ENCODE measurements around the gene TNFRSF1B. TPM values are rescaled to one million over a fixed set of nuclear protein-coding genes. Genes with fewer than 3 reads are reported as not detected.

Gene TNFRSF1B
- total RNA-seq, 4 donors from 2014 or later = 8.8 to 53.4 (median 24.2) TPM

DNA sequence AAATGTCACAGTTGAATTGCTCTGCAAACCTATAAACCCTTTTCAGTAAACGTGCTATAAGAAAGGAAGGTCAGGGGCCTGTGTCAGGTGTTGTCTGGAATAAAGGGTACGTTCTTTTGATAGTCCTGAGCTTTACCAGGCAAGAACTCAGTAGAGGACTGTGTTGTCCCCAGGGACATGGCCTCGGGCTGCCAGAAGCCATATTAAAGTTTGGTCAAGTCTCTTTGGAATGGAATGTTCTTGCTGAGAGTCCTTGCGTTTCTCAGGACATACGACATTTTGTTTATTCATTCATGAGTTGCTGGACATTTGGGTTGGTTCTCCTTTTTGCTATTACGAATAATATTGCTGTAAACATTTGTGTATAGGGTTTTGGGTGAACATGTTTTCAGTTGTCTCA, 79.8 kb downstream of the TNFRSF1B start:
- no peak overlapping the region for H3K27ac ChIP-seq
- no peaks in the 10 kb centered on the region for H3K27me3 ChIP-seq
- no peak for TF ChIP-seq POLR2A (IDR thresholded peaks at IDR 0.05)
- TF ChIP-seq, protein P1, sequence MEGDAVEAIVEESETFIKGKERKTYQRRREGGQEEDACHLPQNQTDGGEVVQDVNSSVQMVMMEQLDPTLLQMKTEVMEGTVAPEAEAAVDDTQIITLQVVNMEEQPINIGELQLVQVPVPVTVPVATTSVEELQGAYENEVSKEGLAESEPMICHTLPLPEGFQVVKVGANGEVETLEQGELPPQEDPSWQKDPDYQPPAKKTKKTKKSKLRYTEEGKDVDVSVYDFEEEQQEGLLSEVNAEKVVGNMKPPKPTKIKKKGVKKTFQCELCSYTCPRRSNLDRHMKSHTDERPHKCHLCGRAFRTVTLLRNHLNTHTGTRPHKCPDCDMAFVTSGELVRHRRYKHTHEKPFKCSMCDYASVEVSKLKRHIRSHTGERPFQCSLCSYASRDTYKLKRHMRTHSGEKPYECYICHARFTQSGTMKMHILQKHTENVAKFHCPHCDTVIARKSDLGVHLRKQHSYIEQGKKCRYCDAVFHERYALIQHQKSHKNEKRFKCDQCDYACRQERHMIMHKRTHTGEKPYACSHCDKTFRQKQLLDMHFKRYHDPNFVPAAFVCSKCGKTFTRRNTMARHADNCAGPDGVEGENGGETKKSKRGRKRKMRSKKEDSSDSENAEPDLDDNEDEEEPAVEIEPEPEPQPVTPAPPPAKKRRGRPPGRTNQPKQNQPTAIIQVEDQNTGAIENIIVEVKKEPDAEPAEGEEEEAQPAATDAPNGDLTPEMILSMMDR (IDR thresholded peaks at IDR 0.05) = no peak
- peak in 1 of 2 donors; percentile 28 for DNase-seq
- H3K4me1 ChIP-seq = no peaks in the 10 kb centered on the region
- H3K36me3 ChIP-seq = no peaks in the 10 kb centered on the region
- H3K4me3 ChIP-seq = no peak overlapping the region
- intact Hi-C loops (cut with DNase I; ENCODE audit: low total_unique reads) = no loop called here
- no peaks in the 10 kb centered on the region for H3K9me3 ChIP-seq

DNA sequence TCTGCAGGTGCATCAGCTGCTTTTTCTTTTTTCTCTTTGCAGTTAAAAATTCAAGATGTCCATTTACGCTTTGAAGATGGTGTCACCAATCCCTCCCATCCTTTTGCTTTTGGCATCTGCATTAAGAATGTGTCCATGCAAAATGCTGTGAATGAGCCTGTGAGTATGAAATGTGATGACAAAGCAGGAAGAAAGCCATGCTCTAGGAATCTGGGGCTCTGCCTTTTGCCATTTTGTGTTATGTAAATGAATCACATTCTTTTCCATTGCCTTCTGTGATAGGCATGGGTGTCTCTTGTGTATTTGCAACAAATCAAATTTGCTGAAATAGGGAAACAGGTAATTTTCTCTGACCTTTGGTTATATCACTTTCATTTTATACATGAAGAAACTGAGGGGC, 82.4 kb downstream of the TNFRSF1B start:
- intact Hi-C loops (cut with DNase I; ENCODE audit: low total_unique reads) = no loop called here
- DNase-seq = no peak
- no peak for TF ChIP-seq POLR2A (IDR thresholded peaks at IDR 0.05)
- TF ChIP-seq, protein P1 (IDR thresholded peaks at IDR 0.05) = no peak
- Histone ChIP-seq H3K4me3 (no peak overlapping the region), H3K4me1 (no peaks in the 10 kb centered on the region), H3K27me3 (no peaks in the 10 kb centered on the region), H3K27ac (no peak overlapping the region), H3K36me3 (no peaks in the 10 kb centered on the region), H3K9me3 (no peaks in the 10 kb centered on the region)

DNA sequence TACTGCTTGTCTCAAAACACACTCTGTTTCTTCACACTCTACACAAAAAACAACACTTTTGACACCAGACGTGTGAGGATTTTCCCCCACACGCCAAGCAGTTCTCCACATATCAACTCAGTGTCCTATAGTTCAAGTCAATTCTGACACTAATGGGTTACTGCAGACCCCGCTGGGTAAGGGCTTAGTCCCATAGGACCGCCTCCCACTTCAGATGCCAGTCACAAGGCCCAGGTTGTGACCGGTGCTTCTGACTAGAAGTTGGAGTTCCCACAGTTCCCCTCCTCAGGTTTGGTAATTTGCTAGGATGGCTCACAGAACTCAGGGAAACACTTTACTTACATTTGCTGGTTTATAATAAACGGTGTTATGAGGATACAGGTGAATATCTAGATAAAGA, 83.0 kb downstream of the TNFRSF1B start:
- TF ChIP-seq, protein P1 (IDR thresholded peaks at IDR 0.05) = no peak
- TF ChIP-seq POLR2A (IDR thresholded peaks at IDR 0.05) = no peak
- H3K36me3 ChIP-seq = no peaks in the 10 kb centered on the region
- H3K4me3 ChIP-seq = no peak overlapping the region
- H3K27me3 ChIP-seq = no peaks in the 10 kb centered on the region
- no peaks in the 10 kb centered on the region for H3K9me3 ChIP-seq
- H3K4me1 ChIP-seq = no peaks in the 10 kb centered on the region
- DNase-seq = no peak
- intact Hi-C loops (cut with DNase I; ENCODE audit: low total_unique reads) = no loop called here
- H3K27ac ChIP-seq = no peak overlapping the region

DNA sequence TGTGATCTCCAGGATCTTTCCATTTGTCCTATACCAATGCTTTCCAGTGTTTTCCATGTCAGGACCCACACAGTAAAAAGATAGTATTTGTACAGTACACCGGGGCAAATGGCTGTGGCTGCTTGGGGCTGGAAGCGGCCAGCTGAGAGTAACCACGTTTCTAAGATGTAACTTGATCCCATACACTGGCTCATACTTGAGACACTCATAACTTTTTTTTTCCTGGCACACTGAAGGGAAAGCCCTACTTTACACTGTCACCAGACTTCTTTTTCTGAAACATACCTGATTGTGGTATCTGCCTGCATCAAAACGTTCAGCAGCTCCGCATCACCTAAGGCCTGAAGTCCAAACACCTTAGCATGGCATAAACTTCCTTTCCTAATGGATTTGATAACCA, 84.7 kb downstream of the TNFRSF1B start:
- H3K36me3 ChIP-seq = no peaks in the 10 kb centered on the region

DNA sequence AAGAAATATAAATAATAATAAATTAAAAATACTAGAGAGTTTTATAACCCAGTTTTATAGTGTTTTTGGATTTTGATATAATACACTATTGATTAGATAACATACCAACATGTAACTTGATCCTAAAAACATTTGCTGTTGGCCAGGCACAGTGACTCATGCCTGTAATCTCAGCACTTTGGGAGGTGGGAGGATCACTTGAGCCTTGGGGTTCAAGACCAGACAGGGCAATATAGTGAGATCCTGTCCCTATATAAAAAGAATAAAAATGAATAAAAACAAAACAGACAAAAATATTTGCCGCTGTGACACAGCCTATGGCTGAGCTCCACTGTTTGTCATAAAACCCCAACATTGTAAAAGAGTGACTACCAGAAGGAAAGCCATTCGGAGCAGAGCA, 89.1 kb downstream of the TNFRSF1B start:
- intact Hi-C loops (cut with DNase I; ENCODE audit: low total_unique reads) = no loop called here
- peak in 1 of 2 donors; percentile 26 for DNase-seq
- Histone ChIP-seq H3K27ac (peak overlapping the region in 1 of 2 donors; percentile 8), H3K27me3 (no peaks in the 10 kb centered on the region), H3K4me3 (no peak overlapping the region), H3K4me1 (no peaks in the 10 kb centered on the region), H3K36me3 (no peaks in the 10 kb centered on the region), H3K9me3 (no peaks in the 10 kb centered on the region)
- TF ChIP-seq POLR2A (IDR thresholded peaks at IDR 0.05) = no peak
- TF ChIP-seq, protein P1 (IDR thresholded peaks at IDR 0.05) = no peak

More for the DNA sequence above, 84.7 kb downstream of the TNFRSF1B start:
- Histone ChIP-seq H3K27ac (no peak overlapping the region), H3K9me3 (no peaks in the 10 kb centered on the region), H3K4me1 (no peaks in the 10 kb centered on the region), H3K27me3 (no peaks in the 10 kb centered on the region), H3K4me3 (no peak overlapping the region)
- DNase-seq = no peak
- intact Hi-C loops (cut with DNase I; ENCODE audit: low total_unique reads) = no loop called here
- TF ChIP-seq, protein P1 (IDR thresholded peaks at IDR 0.05) = no peak
- no peak for TF ChIP-seq POLR2A (IDR thresholded peaks at IDR 0.05)

All from uterus (tissue), 4 donors.